Activated T-helper 2 cell treated with anti-CD3 and anti-CD28 coated beads, Interferon-gamma antibody, Interleukin-2, Interleukin-4, amounts not matched to agents 10 μg/mL and 5 μg/mL and 100 μg/mL, durations not matched to agents 14 hours and 24 hours and 36 hours (primary cell): ENCODE results near the gene ATG2A. TPM values are rescaled to one million over a fixed set of nuclear protein-coding genes. Genes with fewer than 3 reads are reported as not detected.

ENCODE experiments used
- DNase-seq: peaks from one replicate; pipeline ENCODE4 v3.0.0; 2021; ENCODE audit warnings: low spot score
- H3K27ac Mint-ChIP-seq: one replicate; pipeline ENCODE4 v1.8.0; 2021; ENCODE audit warnings: mixed read lengths
- H3K27me3 Mint-ChIP-seq: one replicate; pipeline ENCODE4 v1.8.0; 2021; ENCODE audit warnings: low read depth, mixed read lengths
- H3K36me3 Mint-ChIP-seq: one replicate; pipeline ENCODE4 v1.8.0; 2021; ENCODE audit warnings: low read depth, mixed read lengths
- H3K4me1 Mint-ChIP-seq: one replicate; pipeline ENCODE4 v1.8.0; 2021; ENCODE audit warnings: low read depth, mixed read lengths
- H3K4me3 Mint-ChIP-seq: one replicate; pipeline ENCODE4 v1.8.0; 2021; ENCODE audit warnings: low read depth, mild to moderate bottlenecking, moderate library complexity, mixed read lengths
- H3K9me3 Mint-ChIP-seq: one replicate; pipeline ENCODE4 v1.8.0; 2021; ENCODE audit warnings: mixed read lengths
- intact Hi-C: fragments of 100-400 bp; cut with micrococcal nuclease; formaldehyde crosslinking; loops from one replicate; pipeline ENCODE4 v1.15.1; 2023
- total RNA-seq: library from RNA; stranded (reverse); gene quantifications from 2 replicates; pipeline ENCODE4 v1.2.3, GENCODE V29; 2022

Gene ATG2A
- total RNA-seq, 1 donor from 2014 or later = 20.7 TPM

GRCh38 chr11:64920124-64920523 lies 3.1 kb upstream of the ATG2A start:
- H3K27me3 Mint-ChIP-seq = no peaks in the 10 kb centered on the region
- H3K36me3 Mint-ChIP-seq = no peaks in the 10 kb centered on the region
- H3K27ac Mint-ChIP-seq = no peak overlapping the region
- intact Hi-C loops = no loop called here
- no peak for DNase-seq
- no peak overlapping the region for H3K4me3 Mint-ChIP-seq
- no peaks in the 10 kb centered on the region for H3K9me3 Mint-ChIP-seq
- peaks cover 30% of the 10 kb centered on the region for H3K4me1 Mint-ChIP-seq

GRCh38 chr11:64919627-64920026 lies 2.6 kb upstream of the ATG2A start:
- H3K4me3 Mint-ChIP-seq = no peak overlapping the region
- H3K4me1 Mint-ChIP-seq = peaks cover 27% of the 10 kb centered on the region
- no peak overlapping the region for H3K27ac Mint-ChIP-seq
- no peaks in the 10 kb centered on the region for H3K27me3 Mint-ChIP-seq
- intact Hi-C loops = loop anchor here (10.0 kb wide), 2 partner anchors 145 to 195 kb away; partner anchors contain the start of genes SF1, TM7SF2 and ZNHIT2
- DNase-seq = no peak
- H3K36me3 Mint-ChIP-seq = no peaks in the 10 kb centered on the region
- H3K9me3 Mint-ChIP-seq = no peaks in the 10 kb centered on the region

- Mint-ChIP-seq H3K36me3 (peaks cover 8% of the 10 kb centered on the region), H3K4me3 (peak overlapping the region; percentile 89), H3K4me1 (peaks cover 21% of the 10 kb centered on the region), H3K27me3 (no peaks in the 10 kb centered on the region), H3K9me3 (no peaks in the 10 kb centered on the region), H3K27ac (peak overlapping the region; percentile 92)
- intact Hi-C loops = loop anchor here (10.0 kb wide), 2 partner anchors 143 to 197 kb away; partner anchors contain the start of genes SF1, TM7SF2 and ZNHIT2
- no peak for DNase-seq
Measured at GRCh38 chr11:64918017-64918416, 1.0 kb upstream of the ATG2A start.

DNA sequence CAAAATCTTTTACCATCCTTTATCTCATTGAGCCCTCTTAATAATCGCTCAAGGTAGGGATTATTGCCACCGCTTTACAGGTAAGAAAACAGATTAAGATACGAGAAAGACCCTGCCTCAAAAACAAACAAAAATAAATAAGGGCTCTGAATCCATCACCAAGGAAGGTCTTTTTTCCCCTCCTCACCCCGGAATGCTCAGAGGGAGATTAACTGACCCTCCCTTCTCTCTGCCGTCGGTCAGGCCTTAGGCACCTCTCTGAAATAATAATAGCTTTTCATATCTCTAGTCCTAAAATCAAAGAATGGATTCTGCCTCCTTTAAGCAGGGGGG lies 620 bp upstream of the ATG2A start:
- no peaks in the 10 kb centered on the region for H3K27me3 Mint-ChIP-seq
- peak overlapping the region; percentile 89 for H3K4me3 Mint-ChIP-seq
- no peak for DNase-seq
- H3K27ac Mint-ChIP-seq = peak overlapping the region; percentile 92
- intact Hi-C loops = loop anchor here (1.0 to 10.0 kb wide), 7 partner anchors 59 to 197 kb away; partner anchors contain the start of genes ARL2, SF1, SNX15 and TM7SF2
- peaks cover 8% of the 10 kb centered on the region for H3K36me3 Mint-ChIP-seq
- H3K9me3 Mint-ChIP-seq = no peaks in the 10 kb centered on the region
- peaks cover 21% of the 10 kb centered on the region for H3K4me1 Mint-ChIP-seq

DNA sequence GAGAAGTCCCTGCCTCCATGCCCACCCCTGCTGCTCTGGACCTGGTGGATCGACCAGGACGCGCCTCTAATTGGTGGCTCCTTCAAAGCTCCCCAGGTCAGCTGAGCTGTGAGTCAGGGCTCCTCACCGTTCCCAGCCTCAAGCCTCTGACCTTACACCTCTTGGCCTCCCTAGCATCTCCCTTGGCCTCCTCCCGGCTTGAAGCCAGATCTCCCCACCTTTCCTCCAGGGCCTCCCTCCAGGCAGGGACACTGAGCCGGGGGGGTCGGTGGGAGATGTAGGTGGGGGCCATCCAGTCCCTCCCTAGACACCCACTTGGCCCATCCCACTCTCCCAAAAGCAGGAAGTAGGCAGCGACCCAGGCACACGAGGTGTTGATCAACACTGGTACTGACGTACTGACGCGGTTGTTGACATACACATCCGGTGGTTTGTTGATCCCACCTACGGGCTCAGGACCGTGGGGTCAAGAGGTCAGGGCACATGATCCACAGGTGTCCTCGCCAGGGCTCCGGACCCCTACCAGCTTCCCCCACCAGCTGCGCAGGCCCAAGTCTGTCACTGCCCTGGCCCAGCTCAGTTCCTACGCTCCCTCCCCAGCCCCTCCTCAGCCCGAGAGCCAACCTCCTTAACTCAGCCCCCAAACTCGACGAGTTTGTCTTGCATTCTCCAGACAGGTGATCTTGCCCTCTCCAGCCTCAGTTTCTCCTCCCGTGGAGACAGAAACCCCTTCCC lies 802 bp downstream of the ATG2A start:
- peaks cover 19% of the 10 kb centered on the region for H3K36me3 Mint-ChIP-seq
- no peaks in the 10 kb centered on the region for H3K27me3 Mint-ChIP-seq
- H3K9me3 Mint-ChIP-seq = no peaks in the 10 kb centered on the region
- DNase-seq = peak; percentile 57
- peak overlapping the region; percentile 89 for H3K4me3 Mint-ChIP-seq
- peak overlapping the region; percentile 92 for H3K27ac Mint-ChIP-seq
- H3K4me1 Mint-ChIP-seq = peaks cover 21% of the 10 kb centered on the region
- intact Hi-C loops = loop anchor here (2.0 to 10.0 kb wide), 5 partner anchors 57 to 199 kb away; partner anchors contain the start of genes ARL2, SF1, TM7SF2 and ZNHIT2

DNA sequence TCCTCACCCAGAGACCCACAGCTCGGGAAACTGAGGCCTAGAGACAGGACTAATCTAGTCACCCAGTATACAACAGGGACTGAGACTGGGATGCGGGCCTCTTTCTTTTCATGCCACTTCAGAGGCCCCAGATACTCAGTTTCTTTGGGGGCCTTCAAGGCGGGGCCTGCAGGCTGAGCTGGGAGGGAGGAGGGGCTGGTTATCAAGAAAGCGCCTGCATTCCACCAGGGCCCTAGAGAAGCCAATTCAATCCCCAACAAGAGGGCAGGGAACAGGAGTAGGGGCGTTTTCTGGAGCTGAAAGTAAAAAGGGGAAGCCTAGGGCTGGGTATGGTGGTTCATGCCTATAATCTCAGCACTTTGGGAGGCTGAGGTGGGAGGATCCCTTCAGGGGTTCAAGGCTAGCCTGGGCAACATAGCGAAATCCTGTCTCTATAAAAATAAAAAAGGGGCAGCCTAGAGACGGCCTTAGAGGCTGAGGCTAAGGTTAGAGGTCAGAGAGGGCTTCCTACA lies 1.6 kb downstream of the ATG2A start:
- intact Hi-C loops = loop anchor here (10.0 kb wide), 2 partner anchors 141 to 199 kb away; partner anchors contain the start of genes SF1, TM7SF2 and ZNHIT2

DNA sequence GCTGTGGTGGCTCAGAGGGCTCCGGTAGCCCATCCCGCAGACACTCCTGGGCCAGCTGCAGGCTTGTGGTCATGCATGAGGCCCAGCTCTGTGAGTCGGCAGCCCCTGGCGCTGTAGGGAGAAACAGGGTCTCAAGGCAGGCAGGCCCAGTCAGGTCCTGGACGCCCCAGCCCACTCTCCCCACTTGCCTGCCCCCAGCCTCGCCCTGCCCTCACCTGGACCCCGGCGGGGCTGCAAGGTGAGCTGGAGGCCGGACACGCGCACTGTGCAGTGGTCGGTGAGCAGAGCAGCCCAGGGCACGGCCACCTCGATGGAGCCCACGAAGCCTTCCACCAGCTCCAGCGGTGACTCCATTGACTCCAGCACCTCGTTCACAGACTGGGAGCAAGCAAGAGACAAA lies 2.9 kb downstream of the ATG2A start:
- H3K27me3 Mint-ChIP-seq = no peaks in the 10 kb centered on the region
- no peak for DNase-seq
- H3K4me3 Mint-ChIP-seq = peak overlapping the region; percentile 41
- H3K27ac Mint-ChIP-seq = peak overlapping the region; percentile 30
- no peaks in the 10 kb centered on the region for H3K9me3 Mint-ChIP-seq
- H3K4me1 Mint-ChIP-seq = peaks cover 21% of the 10 kb centered on the region
- intact Hi-C loops = loop anchor here (10.0 kb wide), 2 partner anchors 139 to 201 kb away; partner anchors contain the start of genes SF1, TM7SF2 and ZNHIT2
- H3K36me3 Mint-ChIP-seq = peaks cover 24% of the 10 kb centered on the region

More for the DNA sequence above, 1.6 kb downstream of the ATG2A start:
- Mint-ChIP-seq H3K27me3 (no peaks in the 10 kb centered on the region), H3K36me3 (peaks cover 24% of the 10 kb centered on the region), H3K9me3 (no peaks in the 10 kb centered on the region), H3K4me3 (peak overlapping the region; percentile 89), H3K27ac (peak overlapping the region; percentile 92), H3K4me1 (peaks cover 21% of the 10 kb centered on the region)
- DNase-seq = no peak

DNA sequence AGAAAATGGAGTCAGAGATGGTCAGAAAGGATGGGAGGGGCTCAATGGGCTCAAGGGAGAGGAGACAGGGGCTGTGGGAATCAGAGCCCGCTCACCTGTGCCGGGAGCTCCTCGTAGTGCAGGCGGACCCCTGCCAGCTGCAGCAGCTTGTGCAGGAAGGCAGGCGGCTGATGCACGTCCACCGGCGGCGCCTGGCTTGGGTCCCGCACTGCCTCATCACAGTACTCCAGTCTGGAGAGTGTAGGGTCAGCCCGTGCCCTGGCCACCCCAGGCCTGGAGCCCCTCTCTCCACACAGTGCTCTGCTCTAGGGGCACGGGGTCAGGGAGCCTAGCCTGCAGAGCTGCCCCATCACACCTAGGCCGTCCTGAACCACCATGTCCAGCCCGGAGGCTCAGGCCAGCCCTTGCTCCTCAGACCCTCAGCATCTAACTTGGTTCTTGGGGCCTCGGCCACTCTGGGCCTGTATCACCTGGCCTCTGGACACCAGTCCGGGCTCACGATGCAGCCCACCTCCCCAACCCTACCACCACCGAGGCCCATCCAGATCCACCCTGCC lies 3.8 kb downstream of the ATG2A start:
- DNase-seq = no peak
- Mint-ChIP-seq H3K9me3 (no peaks in the 10 kb centered on the region), H3K36me3 (peaks cover 24% of the 10 kb centered on the region), H3K27ac (no peak overlapping the region), H3K4me1 (peaks cover 20% of the 10 kb centered on the region), H3K27me3 (no peaks in the 10 kb centered on the region), H3K4me3 (no peak overlapping the region)
- intact Hi-C loops = loop anchor here (10.0 kb wide), 2 partner anchors 138 to 202 kb away; partner anchors contain the start of genes SF1, TM7SF2 and ZNHIT2

GRCh38 chr11:64911689-64912088 lies 5.3 kb downstream of the ATG2A start:
- intact Hi-C loops = loop anchor here (10.0 kb wide), 2 partner anchors 137 to 203 kb away; partner anchors contain the start of genes SF1, TM7SF2 and ZNHIT2
- Mint-ChIP-seq H3K4me3 (no peak overlapping the region), H3K27ac (peak overlapping the region; percentile 3), H3K27me3 (no peaks in the 10 kb centered on the region), H3K4me1 (peaks cover 11% of the 10 kb centered on the region), H3K36me3 (peaks cover 29% of the 10 kb centered on the region), H3K9me3 (no peaks in the 10 kb centered on the region)
- no peak for DNase-seq

- Mint-ChIP-seq H3K9me3 (no peaks in the 10 kb centered on the region), H3K36me3 (peaks cover 29% of the 10 kb centered on the region), H3K4me1 (peaks cover 6% of the 10 kb centered on the region), H3K4me3 (no peak overlapping the region), H3K27me3 (no peaks in the 10 kb centered on the region), H3K27ac (peak overlapping the region; percentile 3)
- intact Hi-C loops = loop anchor here (10.0 kb wide), 2 partner anchors 136 to 204 kb away; partner anchors contain the start of genes SF1, TM7SF2 and ZNHIT2
- no peak for DNase-seq
Measured at GRCh38 chr11:64911142-64911541, 5.9 kb downstream of the ATG2A start.

DNA sequence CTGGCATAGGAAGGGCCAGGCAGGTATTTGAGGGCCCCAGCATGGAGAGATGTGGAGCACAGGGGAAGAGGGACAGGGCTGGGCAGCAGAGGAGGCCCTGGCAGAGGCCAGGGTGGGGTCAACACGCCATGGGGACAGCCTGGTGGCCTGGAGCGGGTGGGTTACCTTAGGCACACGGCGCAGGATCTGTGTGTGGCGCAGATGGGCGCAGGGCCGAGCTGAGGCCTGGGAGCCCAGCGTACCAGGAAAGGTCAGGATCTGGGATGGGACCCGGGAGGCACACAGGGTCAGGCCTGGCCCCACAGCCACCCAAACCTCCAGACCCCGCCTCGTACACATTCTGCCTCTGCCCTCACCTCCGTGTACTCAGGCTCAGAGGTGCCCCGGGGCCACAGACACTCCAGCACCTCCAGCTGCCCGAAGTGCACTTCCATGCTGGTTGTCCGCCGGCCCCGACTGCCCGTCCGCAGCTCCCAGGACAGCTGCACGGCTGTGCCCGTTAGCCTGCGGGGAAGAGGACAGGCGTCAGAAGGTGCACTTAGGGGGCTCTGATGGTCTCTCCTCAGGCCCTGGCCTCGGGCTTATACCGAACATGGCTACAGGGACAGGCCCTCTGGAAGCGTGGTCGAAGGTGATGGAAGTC lies 6.4 kb downstream of the ATG2A start:
- DNase-seq = no peak
- intact Hi-C loops = loop anchor here (10.0 kb wide), 2 partner anchors 136 to 204 kb away; partner anchors contain the start of genes SF1, TM7SF2 and ZNHIT2
- H3K36me3 Mint-ChIP-seq = peaks cover 29% of the 10 kb centered on the region
- peak overlapping the region; percentile 52 for H3K27ac Mint-ChIP-seq
- H3K4me1 Mint-ChIP-seq = peaks cover under 1% of the 10 kb centered on the region
- no peak overlapping the region for H3K4me3 Mint-ChIP-seq
- H3K9me3 Mint-ChIP-seq = no peaks in the 10 kb centered on the region
- no peaks in the 10 kb centered on the region for H3K27me3 Mint-ChIP-seq

DNA sequence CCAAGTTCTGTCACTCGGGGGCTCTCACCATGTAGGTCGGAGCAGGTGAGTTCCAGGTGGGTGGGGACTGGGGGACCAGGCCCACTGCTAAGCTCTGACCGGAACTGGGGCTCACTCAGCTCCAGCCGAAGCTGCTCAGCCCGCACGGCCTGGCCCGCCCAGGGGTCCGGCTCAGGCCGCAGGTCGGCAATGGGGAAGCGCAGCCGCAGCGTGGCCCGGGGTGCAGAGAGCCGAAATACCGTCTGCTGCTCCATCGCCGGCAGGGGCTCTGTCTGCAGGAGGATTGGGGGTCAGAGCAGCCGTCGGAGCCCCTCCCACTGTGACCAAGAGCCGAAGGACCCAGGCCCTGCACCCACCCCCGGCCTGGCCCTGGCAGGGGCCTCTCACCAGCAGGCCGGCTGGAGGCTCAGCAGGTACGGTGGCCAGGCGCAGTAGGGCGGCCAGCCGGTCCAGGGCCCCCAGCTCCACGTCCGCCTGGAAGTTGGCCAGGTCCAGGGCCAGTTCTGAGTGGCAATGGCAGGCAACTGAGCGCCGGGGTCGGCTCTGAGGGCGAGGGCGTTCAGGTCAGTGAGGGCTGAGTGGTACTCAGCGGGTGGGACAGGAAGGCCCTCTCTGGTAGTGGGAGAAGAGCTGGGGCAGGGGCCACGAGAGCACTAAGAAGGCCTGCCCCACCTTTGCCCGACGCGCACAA lies 7.2 kb downstream of the ATG2A start:
- Mint-ChIP-seq H3K27ac (no peak overlapping the region), H3K9me3 (no peaks in the 10 kb centered on the region), H3K4me1 (no peaks in the 10 kb centered on the region), H3K27me3 (no peaks in the 10 kb centered on the region), H3K4me3 (no peak overlapping the region), H3K36me3 (peaks cover 34% of the 10 kb centered on the region)
- DNase-seq = no peak
- intact Hi-C loops = loop anchor here (10.0 kb wide), 2 partner anchors 135 to 205 kb away; partner anchors contain the start of genes SF1, TM7SF2 and ZNHIT2
